ENCODE data around the gene SKI.

SKI gene

DNA sequence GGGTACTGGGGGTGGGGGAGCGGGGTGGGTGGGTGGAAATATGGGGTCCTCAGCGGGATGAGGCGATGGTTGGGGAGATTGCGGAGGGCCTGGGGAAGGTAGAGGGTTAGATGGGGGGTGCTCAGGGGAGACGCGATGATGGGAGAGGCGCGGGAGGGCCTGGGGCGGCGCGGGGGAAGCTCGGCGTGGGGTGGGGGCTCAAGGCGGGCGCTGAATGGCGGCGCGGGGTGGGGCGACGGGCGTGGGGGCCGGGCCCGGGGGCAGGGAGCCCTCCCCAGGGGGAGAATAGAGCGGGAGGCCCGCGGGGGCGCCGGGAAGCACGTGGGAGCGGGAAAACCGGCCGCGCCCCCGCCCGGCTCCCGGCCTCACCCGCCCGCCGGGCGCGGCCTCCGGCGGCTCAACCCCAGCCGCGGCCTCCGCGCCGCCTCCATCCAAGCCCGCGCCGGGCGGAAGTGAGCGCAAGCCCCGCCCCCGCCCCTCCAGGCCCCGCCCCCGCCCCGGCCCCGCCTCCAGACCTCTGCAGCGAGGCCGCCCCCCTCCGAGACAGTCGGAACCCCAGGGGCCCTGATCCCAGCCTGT is 33.7 kb upstream of the SKI start, which contains the start of gene FAAP20:
FAAP20 (minus strand) TSS at position 454 of the 579 bp plus-strand sequence; CDS start at position 431, 23 bp downstream.
- DNase-seq (ENCODE audit: low spot score), result peak; percentile 39

DNA sequence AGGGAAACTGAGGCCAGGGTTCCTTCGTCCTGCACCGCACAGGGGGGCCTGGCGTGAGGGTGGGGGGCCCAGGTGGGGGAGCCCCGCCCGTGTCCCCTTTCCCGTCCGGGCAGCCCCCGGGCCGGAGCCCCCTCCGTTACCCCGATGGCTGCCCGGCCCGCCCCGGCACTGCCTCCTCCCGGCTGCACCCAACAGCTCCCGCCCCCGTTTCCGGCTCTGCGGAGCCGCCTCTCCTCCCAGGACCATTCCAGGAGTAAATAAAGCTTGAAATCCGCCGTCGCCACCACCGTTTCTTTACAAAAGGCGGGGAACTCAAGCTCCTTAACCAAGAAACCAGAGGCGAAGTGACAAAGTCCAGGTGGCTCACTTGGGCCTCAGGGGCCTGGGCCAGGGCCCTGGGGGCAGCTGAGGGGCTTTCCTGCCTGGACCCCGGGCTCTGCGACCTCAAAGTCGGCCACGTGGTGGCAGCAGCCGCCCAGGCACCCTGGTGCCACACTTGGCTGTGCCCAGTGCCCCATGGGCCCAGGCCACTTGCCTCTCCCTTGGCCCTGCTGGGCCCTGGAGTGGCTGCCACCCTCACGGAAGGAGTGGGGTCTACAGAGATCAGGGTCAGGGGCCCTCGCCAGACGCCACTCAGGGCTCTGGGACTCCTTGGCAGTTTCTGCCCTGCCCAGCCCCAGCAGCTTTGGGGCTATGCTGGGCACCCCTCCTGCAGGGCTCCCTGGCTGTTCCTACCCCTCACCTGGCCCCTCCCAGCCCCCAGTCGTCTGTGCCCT is 33.0 kb upstream of the SKI start:
- DNase-seq (ENCODE audit: low spot score), result peak; percentile 79

DNA sequence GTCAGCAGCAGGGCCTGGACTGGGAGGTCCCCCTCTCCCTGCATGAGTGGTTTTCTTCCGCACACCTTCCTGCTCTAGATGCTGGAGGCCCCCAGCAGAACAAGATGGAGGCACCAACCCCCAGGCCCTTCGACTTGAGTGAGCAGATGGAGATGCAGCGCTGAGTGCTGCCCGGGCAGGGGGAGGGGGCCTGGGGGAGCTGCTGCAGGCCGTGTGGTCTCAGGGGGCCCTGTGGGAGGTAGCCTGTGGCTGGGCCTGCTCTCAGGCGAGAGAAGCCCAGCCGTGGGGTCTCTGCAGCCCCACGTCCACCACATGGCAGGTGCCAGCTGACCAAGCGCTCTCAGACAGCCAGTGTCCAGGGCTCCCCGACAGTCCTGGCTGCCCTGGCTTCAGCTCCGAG is 32.3 kb upstream of the SKI start:
- DNase-seq (ENCODE audit: low spot score), result no peak

DNA sequence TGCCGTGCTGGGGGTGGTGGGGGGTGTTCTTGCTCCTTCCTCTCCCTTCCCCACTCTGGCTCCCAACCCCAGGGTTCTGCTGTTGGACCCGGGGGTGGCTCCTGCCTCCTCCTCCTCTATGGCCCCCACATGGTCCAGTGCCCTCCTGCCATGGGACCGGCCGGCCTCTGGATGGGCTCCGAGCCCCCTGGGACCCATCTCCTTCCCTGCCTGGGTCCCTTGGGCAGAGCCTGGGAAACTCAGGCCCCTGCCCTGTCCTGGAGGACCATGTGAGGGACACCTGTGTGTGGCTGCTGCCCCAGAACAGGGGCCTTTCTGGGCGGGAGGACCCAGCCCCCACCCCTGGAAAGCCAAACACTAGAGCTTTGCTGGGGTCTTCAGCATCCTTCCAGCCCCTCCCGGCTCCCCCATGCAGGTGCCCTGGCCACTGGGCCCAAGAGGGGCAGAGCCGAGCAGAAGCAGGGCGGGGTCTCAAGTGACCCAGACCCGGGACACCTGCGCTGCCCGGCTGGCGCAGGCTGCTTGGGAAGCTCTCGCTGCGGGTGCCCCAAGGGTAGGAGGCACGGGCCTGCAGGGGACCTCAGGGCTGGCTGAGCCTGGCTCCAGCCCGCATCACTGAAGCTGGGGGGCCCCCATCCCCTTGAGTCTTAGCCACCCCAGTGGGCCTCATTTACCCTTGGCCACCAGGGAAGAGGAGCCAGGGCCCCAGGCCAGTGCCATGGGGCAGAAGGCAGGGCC is 31.0 kb upstream of the SKI start:
- no peak for DNase-seq (ENCODE audit: low spot score)

DNA sequence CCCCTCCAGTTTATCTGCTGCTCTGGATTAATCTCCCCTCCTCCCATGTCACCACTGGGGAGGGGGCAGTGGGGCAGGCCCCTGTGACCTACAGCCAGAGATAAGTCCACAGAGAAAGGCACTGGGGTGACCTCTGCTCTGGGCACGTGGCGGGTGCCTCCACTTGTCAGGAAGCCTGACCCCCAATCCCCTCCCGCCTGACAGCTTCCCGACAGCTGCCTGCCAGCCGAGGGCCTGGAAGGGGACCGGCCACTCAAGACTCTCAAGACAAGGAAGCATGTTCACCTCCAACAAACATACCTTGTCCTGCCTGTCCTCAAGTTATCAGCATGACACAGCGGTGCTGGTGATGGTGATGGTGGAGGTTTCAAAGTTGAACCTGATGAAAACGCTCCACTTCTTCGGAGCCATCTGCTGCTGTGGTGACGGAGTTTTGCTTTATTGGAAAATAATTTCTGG is 30.4 kb upstream of the SKI start:
- DNase-seq (ENCODE audit: low spot score), result no peak

DNA sequence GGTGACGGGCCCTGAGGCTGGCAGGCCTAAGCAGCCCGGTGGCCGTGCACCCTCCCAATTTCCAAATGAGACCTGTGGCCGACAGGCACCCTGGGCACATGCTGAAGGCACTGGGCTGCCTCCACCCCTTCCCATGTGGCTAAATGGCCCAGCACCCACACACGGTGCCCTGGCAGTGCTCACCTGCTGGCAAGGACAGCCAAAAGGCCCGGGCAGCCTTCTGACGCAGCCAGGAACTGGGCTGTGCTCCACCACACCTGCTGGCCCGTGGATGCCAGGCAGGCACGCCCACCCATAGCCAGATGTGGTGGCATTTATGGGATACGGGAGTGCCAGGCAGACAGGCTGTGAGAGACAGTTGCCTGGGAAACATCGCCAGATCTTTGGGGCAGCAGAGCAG is 29.5 kb upstream of the SKI start:
- no peak for DNase-seq (ENCODE audit: low spot score)

DNA sequence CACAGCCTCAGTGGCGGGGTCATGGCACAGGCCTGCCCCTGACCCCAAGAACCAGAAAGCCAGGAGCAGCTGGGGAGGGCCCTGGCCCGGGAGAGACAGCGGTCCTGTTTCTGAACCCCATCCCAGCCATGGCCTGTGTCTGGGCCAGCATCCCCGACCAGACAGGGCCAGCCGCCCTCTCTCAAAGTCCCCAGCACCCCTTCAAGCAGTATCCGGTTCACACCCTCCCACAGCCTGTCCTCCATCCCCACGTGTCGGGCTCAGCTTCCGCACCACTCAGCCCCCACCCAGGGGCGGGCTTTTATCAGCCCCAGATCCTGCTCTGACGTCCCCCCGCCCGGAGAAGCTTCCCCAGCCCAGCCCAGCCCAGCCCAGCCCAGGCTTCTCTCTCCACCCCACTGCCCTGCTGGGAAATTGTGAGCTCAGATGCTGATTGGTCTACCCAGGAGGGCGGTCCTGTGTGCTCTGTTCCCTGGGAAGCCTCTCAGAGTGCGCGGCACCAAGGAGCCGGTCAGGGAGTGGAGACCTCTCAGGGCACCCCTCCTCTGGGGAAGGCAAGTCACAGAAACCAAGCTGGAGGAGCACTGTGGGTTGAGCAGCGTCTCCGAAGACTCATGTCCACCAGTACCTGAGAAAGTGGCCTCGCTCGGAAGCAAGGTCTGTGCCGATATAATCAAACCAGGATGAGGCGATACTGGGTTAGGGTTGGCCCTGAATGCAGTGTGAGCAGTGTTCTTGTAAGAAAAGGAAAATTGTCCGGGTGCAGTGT is 28.9 kb upstream of the SKI start:
- DNase-seq (ENCODE audit: low spot score), result peak; percentile 75

DNA sequence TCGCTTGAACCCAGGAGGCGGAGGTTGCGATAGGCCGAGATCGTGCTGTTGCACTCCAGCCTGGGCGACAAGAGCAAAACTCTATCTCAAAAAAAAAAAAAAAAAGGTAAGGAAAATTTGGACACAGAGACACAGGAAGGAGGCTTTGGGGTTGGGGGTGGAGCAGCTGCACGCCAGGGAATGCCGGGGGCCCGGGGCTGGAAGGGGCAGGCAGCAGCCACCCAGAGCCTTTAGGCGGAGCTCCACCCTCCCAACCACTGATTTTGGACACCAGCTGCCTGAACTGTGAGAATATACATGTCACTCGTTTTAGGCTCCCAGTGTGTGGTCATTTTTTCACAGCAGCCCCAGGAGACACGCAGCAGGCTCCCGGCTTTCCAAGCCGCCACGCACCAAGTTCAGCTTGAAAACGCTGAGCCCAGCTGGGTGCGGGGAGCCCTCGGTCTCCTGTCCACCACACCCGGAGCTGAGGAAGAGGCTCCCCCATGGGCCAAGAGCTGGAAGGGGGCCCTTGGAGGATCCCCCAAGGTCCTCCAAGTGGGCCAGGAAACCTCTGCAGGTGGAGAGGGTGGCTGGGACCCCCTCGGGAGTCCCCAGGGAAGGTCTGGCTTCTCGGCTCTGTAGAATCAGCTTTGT is 27.7 kb upstream of the SKI start:
- no peak for DNase-seq (ENCODE audit: low spot score)

DNA sequence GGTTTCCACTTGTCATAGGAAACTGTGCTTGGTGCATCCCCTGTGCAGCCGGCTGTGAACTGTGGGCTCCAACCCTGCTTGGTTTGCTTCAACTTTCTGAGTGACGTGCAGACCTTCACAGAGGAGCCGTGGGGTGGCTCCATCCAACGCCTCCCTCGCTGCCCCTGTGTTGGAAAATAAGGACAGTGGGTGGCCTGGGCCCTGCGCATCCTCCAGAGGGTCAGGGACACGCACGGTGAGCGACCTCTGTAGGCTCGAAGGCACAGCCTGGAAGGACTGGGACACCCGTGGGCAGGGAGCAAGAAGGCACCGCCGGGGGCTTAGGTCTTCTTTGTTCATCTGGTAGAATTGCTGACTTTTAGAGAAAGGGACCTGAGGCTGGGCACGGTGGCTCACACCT is 27.1 kb upstream of the SKI start:
- no peak for DNase-seq (ENCODE audit: low spot score)

DNA sequence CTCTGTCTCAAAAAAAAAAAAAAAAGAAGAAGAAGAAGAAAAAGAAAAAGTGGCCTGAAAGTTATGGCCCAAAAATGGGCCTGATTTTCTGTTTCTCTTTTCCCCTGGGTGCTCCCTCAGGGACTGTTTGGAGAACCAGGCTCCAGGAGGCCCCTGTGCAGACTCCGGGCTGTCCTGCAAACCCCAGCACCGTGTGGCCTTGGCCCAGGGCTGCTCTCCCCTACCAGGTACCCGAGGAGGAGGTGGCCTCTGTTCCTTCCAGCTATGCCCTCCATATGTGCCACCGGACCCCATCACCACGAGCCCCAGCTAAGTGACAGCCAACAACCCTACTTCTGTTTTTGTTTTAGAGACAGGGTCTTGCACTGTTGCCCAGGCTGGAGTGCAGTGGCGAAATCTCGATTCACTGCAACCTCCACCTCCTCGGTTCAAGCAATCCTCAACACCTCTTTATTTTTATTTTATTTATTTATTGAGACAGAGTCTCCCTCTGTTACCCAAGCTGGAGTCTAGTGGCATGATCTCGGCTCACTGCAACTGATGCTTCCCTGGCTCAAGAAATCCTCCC is 26.0 kb upstream of the SKI start:
- no peak for DNase-seq (ENCODE audit: low spot score)

DNA sequence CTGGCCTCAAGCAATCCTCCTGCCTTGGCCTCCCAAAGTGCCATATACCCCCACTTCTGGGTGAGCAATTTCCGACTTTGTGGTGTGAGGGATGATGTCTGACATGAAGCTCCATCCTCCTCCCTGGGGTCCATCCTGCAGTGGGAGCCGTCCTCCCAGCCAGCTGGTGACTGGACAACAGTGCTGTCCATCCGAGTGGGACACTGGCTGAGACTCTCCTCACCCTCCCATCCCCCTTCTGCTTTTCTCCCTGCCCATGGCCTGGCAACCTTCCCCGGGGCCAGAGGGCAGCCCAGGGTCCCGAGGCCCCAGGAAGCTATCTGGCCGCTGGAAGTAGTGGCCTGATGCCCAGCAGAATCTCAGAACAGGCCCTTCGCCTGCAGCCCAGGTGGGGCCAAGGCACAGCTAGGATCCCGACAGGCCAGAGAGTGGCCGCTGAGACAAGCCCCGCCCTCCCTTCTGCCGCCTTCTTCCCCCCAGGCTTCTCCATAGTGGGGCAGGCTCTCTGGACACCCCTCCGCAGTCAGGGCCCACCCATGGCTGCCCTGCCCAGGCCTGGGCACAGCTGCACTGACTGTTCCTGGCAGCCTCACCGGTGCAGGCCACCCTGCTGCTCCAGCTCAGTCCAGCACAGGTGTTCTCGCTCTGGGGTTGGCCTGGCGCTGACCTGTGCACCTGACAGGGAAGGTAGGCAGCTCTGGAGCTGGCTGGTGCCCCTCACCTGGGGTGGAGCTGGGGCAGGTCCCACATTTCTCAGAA is 25.1 kb upstream of the SKI start:
- no peak for DNase-seq (ENCODE audit: low spot score)

DNA sequence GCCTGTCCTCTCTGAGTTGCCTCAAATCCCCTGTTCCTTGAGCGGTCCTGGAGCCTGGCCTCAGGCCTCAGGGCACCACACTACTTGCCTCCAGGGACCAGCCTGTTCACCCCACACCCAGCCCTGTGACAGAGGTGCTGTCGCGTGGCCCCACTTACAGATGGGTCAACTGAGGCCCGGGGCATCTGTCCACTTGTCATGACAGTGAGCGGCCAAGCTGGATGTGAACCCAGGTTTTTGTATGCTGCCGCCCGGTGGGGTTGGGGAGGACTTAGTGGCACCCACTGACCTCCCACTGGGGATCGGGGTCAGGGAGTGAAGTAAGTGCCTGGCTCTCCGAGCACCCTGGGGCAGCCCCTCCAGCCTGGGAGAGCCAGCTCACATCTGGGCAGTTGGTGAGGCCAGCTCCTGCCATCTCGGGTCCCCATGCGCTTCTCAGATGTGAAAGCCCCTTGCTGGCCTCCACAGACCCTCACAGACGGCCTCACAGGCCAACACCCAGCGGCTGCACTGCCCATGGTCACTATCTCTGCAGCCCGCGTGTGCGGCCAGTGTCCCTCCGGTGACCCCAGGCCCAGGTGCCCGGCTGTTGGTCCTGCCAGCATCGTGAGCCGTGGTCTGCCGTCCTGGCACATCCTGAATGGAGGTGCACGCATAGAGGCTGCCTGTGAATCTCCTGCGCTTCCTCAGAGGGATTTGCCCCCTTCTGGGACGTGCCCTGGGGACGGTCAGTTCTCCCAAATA is 24.3 kb upstream of the SKI start:
- no peak for DNase-seq (ENCODE audit: low spot score)

DNA sequence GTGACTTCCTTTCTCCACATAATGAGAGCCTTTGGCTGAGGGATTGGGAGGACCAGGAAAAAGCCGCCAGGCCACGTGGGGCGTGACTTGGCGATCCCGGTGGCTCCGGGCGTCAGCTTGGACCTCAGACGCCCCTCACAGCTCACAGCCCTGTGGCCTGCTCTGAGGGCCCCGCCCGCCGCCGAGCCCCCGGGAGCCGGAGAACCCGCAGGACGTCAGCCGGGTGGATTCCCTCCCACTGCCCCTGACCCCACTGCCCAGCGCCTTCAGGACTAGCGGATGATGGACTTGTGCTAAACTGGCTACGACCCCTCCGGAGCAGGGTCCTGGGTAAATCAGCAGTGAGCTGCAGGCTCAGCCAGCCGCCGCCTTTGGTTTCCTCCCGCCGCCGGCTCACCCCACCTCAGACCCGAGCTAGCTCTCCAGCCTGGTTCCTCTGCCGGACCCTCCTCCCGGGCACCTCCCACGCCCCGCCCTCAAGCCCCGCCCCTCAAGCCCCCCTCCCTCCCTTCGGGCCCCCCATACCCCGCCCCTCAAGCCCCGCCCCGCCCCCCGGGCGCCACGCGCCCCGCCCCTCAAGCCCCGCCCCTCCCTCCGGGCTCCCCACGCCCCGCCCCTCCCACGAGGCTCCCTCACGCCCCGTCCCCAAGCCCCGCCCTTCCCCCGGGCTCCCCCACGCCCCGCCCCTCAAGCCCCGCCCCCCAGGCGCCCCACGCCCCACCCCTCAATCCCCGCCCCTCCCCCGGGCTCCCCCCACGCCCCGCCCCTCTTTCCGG is 23.5 kb upstream of the SKI start:
- peak; percentile 52 for DNase-seq (ENCODE audit: low spot score)

DNA sequence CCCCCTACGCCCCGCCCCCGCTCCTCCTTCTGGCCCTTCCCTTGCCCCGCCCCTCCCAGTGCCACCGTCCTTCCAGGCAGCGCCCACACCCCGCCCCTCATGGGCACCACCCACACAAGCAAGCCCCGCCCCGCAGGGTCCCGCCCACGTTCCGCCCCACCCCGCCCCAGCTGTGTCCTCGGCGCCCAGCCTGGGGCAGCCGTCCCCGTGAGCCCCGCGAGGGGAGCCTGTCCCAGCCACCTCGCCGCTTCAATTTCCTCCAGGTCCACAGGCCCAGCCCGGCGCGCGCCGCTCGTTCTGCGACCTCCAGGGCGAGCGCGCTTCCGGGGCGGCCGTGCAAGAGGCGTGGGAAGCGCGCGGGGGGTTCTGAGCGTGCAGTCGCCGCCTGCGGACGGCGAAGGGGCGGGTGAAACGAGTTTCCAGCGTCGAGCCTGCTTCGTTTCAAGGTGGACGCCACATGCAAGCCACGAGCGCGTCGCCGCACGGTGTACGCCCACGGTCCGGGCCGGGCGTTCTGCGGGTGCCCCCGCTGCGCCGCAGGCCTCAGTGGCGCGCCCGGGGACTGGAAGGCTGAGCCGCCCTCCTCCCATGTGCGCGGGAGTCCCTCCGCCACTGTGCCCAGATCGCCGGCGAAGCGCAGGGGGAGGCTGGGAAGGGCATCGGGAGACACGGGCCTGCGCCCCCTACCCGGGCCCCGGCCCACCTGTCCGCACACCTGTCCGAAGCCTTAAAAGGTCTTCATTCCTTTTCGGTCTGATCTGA is 22.7 kb upstream of the SKI start:
- peak; percentile 90 for DNase-seq (ENCODE audit: low spot score)

DNA sequence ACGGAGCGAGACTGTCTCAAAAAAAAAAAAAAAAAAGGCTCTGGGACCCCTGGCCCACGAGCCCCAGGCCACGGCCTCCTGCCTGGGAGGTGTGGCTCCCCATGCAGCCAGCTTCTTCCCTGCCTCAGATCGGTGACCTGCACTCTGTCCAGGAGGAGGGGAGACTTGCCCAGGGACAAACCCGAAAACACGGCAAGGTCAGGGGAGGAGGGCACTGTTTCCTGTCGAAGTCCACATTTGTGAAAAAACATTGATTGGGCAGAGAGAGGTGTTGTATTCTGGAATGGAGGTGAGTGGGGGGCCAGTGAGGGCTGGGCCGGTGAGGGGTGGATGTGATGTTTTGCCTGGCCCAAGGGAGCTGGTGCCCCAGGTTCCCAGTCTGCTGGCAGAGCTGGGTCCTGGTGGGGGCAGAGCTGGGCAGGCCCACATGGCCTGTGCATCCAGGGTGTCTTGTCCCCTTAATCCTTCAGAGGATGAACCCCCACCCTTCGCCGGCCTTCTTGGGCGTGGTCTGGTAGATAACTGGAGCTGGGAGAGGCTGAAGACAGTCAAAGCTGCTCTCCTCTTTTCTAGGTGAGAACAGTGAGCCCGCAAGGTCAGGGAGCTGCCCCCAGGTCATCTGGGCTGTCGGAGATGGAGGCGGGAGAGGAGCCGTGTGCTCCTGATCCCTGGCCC is 21.2 kb upstream of the SKI start:
- no peak for DNase-seq (ENCODE audit: low spot score)

DNA sequence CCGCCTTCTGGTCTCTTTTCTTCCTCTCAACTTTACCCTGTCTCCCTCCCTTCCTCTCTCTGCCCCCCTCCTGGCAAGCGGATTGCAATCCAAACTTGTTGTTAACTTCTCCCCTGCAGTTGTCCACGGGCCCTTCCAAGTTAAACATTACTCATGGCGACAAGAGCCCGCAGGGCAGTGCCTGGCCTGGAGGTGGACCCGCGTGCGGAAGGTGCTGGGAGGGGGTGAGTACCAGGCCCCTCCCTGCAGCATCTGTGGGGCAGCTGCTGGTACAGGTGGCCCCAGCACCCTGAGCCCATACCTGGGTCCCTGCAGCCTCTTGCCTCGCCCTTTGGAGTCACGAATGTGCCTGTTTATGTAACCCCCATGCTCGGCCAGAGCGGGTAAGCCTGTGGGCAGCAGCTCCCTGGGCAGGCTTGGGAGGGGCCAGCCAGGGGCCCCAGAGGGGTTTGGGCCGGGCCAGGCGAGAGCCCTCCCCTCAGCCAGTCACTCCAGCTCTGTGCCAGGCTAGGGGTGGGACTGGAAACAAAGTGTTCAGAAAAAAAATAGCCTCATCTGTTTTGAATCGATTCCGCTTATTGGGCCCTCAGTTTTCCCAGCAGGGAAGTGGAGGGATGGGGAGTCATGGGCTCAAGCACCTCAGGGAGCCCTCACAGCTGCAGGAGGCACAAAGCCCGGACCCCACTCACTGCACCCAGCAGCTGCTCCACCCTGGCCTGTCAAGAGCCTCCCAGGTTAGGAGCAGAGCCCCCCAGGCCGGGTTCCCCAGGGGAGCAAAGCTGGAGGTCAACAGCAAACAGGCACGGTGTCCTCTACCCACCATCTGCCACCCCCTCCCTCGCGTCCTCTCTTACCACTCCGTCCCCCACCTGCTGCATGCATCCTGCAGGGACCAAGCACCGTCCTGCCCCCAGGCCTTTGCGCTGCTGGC is 19.5 kb upstream of the SKI start:
- no peak for DNase-seq (ENCODE audit: low spot score)

Measured in pons (tissue), 1 donor.